Colon (tissue), 2 donors: ENCODE measurements around the gene RAB24.

Experiments used
- FAIRE-seq: peaks from 2 replicates; lab custom pipeline; 2012; peaks lifted over from hg19 to GRCh38; lab: Jason Lieb, UNC
- donor health status: control.
- donor health status: control.

RAB24 gene

DNA sequence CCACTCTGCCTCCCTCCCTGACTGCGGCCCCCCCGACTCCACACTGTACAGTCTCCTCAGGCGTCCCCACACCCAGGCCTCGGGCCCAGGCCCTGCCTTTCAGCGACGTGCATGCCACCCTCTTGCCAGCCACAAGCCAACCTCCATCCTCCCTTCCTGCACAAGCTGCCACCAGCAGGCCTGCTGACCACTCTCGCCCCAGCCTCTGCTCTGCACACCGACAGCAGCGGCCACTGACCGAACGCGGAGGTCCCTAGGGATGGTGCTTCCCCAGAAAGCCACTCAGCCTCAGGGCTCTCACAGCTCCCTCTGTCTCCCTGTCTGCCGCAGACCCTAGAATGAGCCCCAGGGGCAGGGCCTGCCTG lies 29.4 kb upstream of the RAB24 start:
- no peak for FAIRE-seq

GRCh38 chr5:177332031-177332895 lies 28.7 kb upstream of the RAB24 start:
- no peak for FAIRE-seq

- no peak for FAIRE-seq
These were observed 27.7 kb upstream of the RAB24 start for GRCh38 chr5:177330991-177331842.

DNA sequence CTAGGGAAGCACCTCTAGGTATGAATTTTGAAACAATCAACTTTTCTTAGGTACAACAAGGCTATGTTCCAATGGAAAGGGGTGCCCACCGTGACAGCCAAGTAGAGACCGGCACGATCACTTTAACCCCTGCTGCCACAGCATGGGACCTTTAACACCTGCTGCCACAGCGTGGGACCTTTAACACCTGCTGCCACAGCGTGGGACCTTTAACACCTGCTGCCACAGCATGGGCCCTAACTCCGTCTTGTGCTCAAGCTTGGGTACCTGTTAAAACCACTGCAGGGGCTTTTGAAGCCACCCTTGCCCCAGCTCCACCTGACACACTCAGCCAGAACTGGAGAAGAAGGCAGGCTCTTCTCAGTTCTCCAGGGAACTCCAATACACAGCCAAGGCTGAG lies 26.4 kb upstream of the RAB24 start:
- no peak for FAIRE-seq

DNA sequence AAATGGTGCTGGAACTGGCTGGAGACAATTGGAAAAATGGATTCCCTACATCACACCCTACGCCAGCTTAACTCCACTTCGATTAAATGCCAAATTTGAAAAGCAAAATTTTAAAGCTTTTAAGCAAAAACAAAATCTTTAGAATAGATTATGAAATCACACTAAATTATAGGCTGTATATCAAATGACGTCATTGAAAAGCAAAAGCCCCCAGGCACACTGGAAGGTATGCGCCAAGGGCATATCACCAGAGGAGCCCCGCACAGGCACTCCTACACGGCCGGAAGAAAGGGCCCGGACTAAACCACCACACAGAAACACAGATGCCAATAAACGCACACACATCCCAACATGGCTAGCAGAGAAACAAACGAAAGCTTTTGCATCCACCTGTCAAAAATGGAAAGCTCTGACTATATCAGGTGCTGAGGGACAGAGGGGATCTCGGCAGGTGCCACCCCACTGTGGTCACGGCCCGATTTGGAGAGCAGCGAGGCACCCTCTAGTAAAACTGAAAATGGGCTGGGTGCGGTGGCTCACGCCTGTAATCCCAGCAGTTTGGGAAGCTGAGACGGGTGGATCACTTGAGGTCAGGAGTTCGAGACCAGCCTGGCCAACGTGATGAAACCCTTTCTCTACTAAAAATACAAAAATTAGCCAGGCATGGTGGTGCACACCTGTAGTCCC lies 25.2 kb upstream of the RAB24 start:
- no peak for FAIRE-seq

DNA sequence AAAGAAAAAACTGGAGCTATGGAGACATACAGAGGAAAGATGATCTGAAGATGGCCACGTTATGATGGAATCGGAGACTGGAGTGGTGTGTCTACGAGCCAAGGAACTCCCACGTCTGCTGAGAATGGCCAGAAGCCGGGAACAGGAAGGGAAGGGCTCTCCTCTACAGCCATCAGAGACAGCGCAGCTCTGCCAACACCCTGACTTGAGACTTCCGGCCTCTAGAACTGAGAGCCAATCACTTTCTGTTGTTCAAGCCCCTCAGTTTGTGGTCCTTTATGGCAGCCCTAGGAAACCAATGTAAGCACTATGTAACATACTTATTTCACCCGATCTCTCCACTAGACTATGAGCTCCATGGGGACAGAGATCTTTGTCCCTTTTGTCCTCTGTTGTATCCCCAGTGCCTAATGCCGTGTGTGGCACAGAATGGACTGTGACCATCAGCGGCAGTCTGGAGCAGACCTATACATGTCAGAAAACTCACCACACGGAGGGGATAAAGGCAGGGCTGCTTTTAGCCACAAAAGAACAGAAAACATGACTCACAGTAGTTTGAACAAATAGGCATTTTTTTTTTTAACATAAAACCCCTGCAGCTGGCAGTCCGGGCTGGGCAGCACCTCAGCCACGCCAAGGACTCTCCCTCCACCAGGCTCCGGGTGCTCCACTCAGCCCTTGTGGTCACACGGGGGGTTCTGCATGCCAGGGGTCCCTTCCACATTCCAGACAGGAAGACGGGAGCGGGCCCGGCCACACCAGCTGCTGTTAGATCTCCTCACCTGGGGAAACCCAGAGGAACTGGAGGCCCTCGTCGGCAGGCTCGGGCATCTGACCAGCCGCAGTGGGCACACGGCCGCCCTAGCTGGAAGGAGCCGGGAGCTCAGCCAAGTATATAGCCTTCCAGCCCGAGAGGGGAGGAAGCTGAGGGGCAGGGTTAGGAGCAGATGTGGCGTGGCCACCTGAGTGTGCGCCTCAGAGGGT lies 24.3 kb upstream of the RAB24 start:
- FAIRE-seq: no peak

DNA sequence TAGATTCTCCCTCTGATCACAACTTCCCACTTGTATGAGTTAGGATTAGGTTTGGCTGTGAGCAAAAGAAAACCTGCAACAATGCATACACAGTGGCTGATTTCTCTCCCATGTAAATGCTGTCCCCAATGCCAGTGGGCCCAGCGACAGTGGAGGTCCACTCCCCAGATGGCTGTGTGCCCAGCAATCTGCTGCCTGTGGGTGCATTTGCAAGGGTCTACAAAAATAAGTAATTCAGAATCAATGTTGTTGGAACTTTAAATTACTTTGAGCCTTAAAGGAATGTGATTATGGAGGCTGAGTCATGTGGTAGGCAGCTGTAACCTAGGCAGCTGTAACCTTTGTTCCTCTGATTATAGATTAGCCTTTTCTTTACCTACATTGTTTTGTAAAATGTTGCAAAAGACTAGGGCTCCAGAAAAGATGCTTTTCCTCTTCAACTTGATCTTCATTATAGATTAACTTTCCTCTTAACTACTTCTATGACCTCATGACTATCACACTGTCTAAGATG lies 22.4 kb upstream of the RAB24 start:
- no peak for FAIRE-seq

DNA sequence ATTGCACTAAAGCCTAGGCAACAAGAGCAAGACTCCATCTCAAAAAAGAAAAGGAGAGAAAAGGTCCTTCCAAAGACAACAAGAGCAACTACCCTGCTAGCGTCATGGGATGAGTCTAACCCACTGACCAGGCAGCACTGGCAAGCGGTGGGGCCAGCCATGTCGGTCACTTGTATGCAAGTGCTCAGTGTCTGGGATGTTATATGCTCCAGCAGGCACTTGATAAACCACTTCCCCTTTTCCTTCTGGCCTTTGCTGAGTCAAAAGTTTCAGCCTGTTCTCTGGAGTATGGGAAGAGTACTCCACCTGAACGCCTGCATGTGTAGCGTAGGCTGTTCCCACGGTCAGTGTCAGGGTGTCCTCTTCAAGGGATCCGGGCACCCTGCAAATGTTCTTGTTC lies 17.4 kb upstream of the RAB24 start:
- FAIRE-seq: no peak

GRCh38 chr5:177319913-177320588 lies 16.5 kb upstream of the RAB24 start:
- no peak for FAIRE-seq

GRCh38 chr5:177317959-177318377 lies 14.4 kb upstream of the RAB24 start:
- no peak for FAIRE-seq

DNA sequence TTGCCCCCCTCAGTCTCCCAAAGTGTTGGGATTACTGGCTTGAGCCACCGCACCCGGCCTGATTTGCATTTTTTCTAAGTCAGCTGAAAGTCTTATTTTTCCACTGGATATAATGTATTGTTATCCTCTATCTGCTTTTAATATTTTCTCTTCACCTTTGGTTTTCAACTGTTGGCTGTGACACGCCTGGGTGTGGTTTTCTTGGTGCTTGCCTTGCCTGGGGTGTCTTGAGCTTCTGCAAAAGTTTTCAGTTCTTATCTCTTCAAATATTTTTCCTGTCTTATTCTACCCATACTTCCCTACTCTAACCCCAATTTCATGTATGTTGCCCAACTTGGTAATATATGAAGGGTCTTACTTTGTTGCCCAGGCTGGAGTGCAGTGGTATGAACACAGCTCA lies 12.5 kb upstream of the RAB24 start:
- FAIRE-seq: no peak

GRCh38 chr5:177315411-177315810 lies 11.9 kb upstream of the RAB24 start:
- no peak for FAIRE-seq

- no peak for FAIRE-seq
These were observed 11.1 kb upstream of the RAB24 start for GRCh38 chr5:177314376-177315342.

DNA sequence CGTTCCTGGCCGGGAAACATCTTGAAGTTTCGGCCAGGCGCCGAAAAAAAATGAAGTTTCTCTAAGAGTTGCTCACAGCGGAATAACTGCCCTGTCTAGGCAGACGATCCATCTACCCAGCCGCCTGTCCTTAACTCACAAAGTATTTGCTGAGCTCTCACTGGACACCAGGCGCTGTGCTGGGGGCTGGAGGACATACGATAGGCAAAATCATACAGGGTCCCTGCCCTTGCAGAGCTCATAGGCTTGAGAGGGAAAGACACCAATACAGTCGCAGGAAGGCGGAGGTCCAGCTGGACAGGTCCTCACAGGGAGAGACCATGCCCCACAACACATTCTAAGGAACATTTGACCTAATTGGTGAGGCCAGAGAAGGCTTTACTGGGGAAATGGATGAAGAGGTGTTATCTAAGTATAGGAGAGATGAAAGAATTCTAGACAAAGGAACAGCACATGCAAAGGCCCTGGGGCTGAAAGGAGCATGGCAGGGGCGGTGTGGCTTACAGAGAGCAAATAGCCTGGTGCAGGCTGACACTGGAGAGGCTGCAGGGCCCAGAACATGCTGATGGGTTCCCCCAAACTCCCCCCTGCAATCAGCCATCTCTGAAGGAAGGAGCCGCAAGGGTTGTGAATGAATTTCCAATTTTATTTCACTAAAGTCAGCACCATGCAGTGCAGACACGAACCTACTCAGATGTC lies 10.2 kb upstream of the RAB24 start:
- FAIRE-seq: no peak

- FAIRE-seq: no peak
These were observed 9.2 kb upstream of the RAB24 start for GRCh38 chr5:177312649-177313181.

DNA sequence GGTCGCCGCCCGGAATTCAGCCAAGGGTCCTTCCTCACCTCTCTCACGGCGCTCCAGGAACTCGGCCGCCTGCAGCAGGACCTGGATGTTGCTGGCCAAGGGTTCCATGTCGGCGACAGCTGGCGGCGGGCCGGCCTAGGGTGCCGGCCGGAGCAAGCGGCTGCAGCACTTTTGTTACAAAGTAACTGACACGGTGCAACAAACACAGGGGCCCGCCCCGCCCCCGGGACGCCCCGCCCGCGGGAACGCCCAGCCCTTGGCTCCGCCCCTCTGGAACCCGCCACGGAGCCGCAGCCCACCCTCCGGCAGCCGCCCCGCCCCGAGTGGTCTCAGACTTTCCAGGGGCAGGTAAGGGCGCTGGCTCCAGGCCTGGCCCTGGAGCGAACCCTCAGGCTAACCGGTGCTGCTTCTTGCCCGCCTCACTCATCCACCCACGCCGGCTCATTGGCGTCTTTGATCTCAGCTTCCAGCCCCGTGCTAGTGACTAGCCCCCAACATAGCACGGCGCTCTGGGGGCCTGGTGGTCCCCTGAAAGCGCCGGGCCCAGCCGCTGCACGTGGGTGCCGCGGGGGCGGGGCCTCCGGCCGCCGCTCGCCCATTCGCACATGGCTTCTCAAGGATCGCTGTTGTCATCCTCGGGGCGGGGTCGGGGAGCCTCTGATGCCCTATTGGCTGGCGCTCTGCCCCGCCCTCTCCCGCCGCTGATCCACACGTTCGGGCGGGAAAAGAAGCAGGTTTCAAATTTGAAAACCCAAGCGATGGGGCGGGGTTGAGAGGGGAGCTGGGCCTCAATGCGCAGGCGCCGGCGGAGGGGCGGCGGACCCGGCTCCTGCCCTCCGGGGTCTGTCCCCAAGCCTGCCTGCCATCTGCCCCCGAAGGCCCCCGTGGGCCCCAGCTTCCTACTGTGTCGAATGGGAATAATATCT lies 8.5 kb upstream of the RAB24 start, which contains the start of gene MXD3:
Gene MXD3, minus strand, starts transcription at position 176 of the 926 bp plus-strand sequence. Its CDS starts 68 bp downstream, at position 108.
- no peak for FAIRE-seq

DNA sequence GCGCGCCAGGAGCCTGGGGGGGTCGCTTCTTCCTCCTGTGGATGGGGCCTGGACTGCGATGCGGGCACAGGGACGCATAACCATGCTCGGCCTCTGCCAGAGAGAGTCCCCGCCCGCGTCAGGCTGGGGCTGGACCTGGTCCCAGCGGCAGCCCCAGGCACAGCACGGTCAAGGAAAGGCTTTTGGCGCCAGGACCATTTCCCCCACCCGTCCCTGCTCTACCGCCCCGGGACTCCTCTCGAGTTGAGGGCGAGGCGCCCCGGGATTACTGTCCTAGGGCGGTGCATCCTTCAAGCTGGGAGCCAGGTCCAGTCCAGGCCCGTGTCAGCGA lies 7.8 kb upstream of the RAB24 start:
- FAIRE-seq: no peak
